ENCODE measurements around the gene PLCB1. TPM values are rescaled to one million over a fixed set of nuclear protein-coding genes. Genes with fewer than 3 reads are reported as not detected.

The PLCB1 gene
- total RNA-seq, 2 experiments from 2014 or later = 1.0 to 1.2 TPM

DNA sequence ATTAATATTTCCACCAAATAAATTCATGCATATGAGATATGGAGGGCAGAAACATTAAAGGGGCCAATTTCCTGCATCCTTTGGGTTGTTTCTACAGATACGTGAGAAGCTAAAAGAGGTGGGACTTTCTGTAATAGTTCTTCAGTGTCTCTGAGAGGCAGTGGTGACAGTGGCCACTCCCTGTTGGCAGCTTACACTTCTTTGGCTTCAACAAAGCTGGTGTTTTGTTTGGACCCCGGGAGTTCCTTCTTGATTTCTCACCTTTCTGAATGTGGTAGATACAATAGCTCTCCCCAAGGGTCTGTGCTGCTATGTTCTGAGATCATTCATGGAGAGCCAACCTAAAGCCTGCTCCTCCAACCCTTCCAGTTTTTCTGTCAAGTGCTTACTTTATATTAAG lies 7.8 kb downstream of the PLCB1 start:
- Mint-ChIP-seq H3K4me3 (no peak overlapping the region), H3K27me3 (peaks cover 9% of the 10 kb centered on the region), H3K27ac (no peak overlapping the region), H3K36me3 (ENCODE audit: low read depth) (no peaks in the 10 kb centered on the region), H3K4me1 (peaks cover 6% of the 10 kb centered on the region), H3K9me3 (no peaks in the 10 kb centered on the region)
- DNase-seq = no peak
- POLR2A ChIA-PET = no interaction called here
- CTCF ChIA-PET = interaction anchor here (1.0 kb wide), 1 partner anchor 17 kb away, joined by 3 read pairs; no protein-coding TSS in a partner anchor

DNA sequence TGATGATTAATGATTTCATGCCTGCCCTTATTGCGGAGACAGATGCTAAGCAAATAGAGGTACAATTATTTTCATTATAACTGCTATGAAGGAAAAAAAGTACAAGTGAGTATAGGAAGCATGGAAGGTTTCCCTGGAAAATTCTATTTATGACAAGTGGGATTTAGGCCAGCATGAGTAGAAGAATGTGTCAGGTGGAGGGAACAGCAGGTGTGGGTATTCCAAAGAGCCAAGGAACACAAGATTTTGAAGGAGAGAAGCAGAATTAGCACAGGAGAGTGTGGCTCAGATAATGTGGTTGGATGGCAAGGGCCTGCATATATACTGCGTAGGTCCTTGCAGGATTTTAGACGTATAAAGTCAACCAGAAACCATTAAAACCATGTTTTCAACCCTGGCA lies 11.4 kb downstream of the PLCB1 start:
- DNase-seq = no peak
- Mint-ChIP-seq H3K4me1 (peaks cover 10% of the 10 kb centered on the region), H3K36me3 (ENCODE audit: low read depth) (no peaks in the 10 kb centered on the region), H3K27ac (no peak overlapping the region), H3K27me3 (peaks cover under 1% of the 10 kb centered on the region), H3K9me3 (no peaks in the 10 kb centered on the region), H3K4me3 (no peak overlapping the region)
- POLR2A ChIA-PET = no interaction called here
- CTCF ChIA-PET = no interaction called here

DNA sequence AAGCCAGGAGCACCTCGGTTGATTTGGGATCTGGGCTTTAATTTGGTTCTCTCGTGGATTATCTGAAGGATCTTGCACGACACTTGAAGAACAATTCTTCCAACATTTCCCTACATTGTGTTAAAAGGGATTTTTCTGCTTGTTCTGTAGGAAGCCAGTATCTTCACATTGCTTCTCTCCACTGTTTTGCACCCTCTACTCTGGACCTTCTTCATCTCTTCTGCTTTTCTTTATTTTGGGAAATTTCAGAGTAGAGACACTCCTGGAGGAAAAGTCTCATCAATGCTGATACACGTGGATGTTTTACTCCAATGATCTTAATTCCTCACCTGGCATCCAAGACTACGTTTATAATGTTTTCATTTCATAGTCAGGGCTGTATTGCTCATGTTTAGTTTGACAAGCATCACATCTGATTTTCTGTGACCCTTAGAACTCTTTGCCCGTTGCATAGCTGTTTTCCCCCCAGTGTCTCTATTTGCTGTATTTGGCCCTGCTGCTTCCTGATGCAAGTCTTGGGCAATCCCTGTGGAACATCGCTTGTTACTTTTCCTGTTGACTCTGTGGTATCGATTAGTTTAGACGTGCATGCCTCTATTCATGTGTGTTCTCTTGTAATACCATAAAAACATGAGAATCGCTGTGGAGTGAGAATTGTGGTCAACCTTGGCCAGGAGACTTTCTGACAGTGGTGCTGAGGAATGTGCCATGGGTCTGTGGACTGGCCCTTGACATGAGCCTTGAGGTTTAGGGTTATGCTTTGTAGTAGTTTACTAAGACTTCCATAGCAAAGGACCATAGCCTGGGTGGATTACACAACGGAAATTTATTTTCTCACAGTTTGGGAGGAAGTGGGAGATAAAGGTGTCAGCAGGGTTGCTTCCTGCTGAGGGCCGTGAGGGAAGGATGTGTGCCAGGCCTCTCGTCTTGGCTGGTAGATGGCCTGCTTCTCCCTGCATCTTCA lies 12.5 kb downstream of the PLCB1 start:
- CTCF ChIA-PET = interaction anchor here (0.6 kb wide), 1 partner anchor 183 kb away, joined by 3 read pairs; no protein-coding TSS in a partner anchor
- DNase-seq = no peak
- no peak overlapping the region for H3K27ac Mint-ChIP-seq

DNA sequence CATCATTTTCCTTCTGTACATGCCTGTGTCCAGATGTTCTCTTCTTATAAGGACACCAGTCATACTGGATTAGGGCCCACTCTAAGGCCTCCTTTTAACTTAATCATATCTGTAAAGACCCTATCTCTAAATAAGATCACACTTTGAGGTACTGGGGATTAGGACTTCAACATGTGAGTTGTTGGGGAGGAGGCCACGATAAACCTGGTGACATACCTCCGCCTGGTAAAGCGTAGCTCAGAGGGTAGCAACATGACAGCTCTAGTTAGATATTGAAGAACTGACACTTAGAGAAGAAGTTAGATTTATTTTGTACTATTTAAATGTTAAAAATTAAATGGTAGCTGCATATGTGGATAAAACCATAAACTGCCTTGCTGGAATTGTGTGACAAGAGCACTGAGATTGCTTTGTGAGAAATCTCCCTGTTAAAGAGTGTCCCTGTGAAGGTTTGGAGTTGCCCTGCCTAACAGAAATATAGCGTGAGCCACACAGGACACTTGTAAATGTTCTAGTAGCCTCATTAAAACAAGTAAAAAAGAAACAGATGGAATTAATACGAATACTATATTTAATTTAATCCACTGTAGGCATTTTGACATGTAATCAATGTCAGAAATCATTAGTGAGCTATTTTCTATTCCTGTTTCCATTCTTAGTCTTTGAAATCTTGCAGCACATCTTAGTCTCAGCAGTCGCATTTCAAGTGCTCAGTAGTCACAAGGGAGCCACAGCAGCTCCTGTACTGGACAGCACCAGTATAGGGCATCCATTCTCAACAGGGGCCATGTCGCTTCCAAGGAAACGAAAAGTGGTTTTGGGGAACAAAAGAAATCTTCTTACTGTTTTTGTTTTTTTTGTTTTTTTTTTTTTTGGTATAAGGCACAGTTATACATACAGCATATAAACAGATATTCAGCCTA lies 13.4 kb downstream of the PLCB1 start:
- no peak for DNase-seq
- H3K27ac Mint-ChIP-seq = no peak overlapping the region
- no peaks in the 10 kb centered on the region for H3K36me3 Mint-ChIP-seq (ENCODE audit: low read depth)
- peaks cover 1% of the 10 kb centered on the region for H3K27me3 Mint-ChIP-seq
- H3K4me1 Mint-ChIP-seq = peaks cover 10% of the 10 kb centered on the region
- H3K4me3 Mint-ChIP-seq = no peak overlapping the region
- CTCF ChIA-PET = interaction anchor here (0.6 kb wide), 1 partner anchor 184 kb away, joined by 3 read pairs; no protein-coding TSS in a partner anchor
- no peaks in the 10 kb centered on the region for H3K9me3 Mint-ChIP-seq
- POLR2A ChIA-PET = no interaction called here

More for the DNA sequence above, 12.5 kb downstream of the PLCB1 start:
- Mint-ChIP-seq H3K27me3 (peaks cover 1% of the 10 kb centered on the region), H3K4me1 (peaks cover 10% of the 10 kb centered on the region), H3K4me3 (no peak overlapping the region), H3K36me3 (ENCODE audit: low read depth) (no peaks in the 10 kb centered on the region), H3K9me3 (no peaks in the 10 kb centered on the region)
- POLR2A ChIA-PET = no interaction called here

DNA sequence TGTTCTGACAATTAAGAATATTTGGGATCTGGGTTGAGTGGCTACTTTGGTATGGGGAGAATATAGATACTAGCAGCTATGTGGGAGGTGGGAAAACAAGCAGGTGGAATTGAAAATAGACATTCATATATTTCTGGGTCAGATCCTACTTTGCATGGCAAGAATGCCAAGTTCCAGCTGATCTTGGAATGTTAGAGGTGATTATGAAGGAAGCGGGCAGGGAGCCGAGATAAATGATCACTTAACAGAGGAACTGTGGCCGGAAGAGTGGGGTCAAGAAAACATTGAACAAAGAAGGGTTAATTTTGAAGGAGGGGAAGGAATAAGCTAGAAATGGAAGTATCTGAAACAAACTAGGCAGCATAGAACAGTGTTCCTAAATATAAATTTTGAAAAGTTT lies 15.4 kb downstream of the PLCB1 start:
- CTCF ChIA-PET = no interaction called here
- no peak for DNase-seq
- Mint-ChIP-seq H3K27me3 (peaks cover 1% of the 10 kb centered on the region), H3K4me3 (no peak overlapping the region), H3K27ac (no peak overlapping the region), H3K36me3 (ENCODE audit: low read depth) (no peaks in the 10 kb centered on the region), H3K9me3 (no peaks in the 10 kb centered on the region), H3K4me1 (peaks cover 10% of the 10 kb centered on the region)
- POLR2A ChIA-PET = no interaction called here

DNA sequence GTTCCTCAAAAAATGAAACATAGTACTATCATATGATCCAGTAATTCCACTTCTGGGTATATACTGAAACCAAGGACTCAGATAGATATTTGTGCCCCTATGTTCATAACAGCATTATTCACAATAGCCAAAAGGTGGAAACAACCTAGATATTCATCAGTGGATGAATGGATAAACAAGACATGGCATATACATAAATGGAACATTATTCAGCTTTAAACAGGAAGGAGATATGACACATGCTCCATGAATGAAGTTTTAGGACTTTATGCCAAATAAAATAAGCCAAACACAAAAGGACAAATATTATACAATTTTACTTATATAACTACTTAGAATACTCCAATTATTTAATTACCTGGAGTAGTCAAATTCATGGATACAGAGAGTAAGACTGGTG lies 16.4 kb downstream of the PLCB1 start:
- H3K4me3 Mint-ChIP-seq = no peak overlapping the region
- H3K27me3 Mint-ChIP-seq = peaks cover 1% of the 10 kb centered on the region
- no peak for DNase-seq
- ChIA-PET POLR2A (no interaction called here), CTCF (no interaction called here)
- H3K9me3 Mint-ChIP-seq = no peaks in the 10 kb centered on the region
- H3K36me3 Mint-ChIP-seq (ENCODE audit: low read depth) = no peaks in the 10 kb centered on the region
- H3K27ac Mint-ChIP-seq = no peak overlapping the region
- peaks cover 14% of the 10 kb centered on the region for H3K4me1 Mint-ChIP-seq

DNA sequence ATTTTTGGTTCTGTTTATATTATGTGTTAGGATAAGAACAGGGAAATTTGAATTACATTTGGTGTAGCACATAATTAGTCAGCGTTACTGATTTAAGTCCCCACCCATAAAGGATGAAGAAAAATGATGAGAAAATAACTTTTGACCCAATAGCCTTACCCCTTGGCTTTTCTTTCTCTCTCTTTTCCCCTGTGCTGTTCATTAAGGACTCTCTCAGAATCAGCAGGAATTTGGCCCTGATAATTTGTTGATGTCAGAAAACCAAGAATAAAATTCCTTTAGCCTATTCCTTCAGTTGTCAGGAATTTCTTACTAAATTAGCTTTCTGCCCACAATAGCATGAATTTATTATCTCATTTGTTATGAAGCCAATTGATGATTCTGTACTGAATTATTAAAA lies 18.5 kb downstream of the PLCB1 start:
- ChIA-PET POLR2A (no interaction called here), CTCF (no interaction called here)
- H3K36me3 Mint-ChIP-seq (ENCODE audit: low read depth) = no peaks in the 10 kb centered on the region
- no peak for DNase-seq
- no peak overlapping the region for H3K27ac Mint-ChIP-seq
- H3K27me3 Mint-ChIP-seq = peaks cover 1% of the 10 kb centered on the region
- H3K9me3 Mint-ChIP-seq = no peaks in the 10 kb centered on the region
- peaks cover 17% of the 10 kb centered on the region for H3K4me1 Mint-ChIP-seq
- no peak overlapping the region for H3K4me3 Mint-ChIP-seq

DNA sequence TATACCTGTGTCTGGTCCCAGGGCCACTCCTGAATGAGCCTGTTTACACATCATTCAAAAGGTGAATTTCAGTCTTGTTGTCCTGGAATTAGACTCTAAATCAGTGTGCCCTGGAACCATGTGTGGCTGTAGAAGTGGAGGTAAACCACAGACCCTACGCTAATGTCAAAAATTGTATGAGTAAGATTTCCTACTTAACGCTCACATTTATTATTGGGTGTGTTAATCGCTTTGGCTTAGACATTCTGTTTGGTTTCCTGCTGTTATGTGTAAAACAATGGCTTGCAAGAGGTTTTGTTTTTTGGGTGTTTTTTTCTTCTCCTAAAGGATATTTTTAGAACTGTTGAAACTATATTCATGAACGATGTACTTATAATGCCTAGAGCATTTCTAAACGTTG lies 19.3 kb downstream of the PLCB1 start:
- ChIA-PET CTCF (no interaction called here), POLR2A (no interaction called here)
- no peaks in the 10 kb centered on the region for H3K36me3 Mint-ChIP-seq (ENCODE audit: low read depth)
- no peaks in the 10 kb centered on the region for H3K9me3 Mint-ChIP-seq
- no peak overlapping the region for H3K4me3 Mint-ChIP-seq
- H3K4me1 Mint-ChIP-seq = peaks cover 19% of the 10 kb centered on the region
- H3K27me3 Mint-ChIP-seq = peaks cover 1% of the 10 kb centered on the region
- DNase-seq = no peak
- no peak overlapping the region for H3K27ac Mint-ChIP-seq

DNA sequence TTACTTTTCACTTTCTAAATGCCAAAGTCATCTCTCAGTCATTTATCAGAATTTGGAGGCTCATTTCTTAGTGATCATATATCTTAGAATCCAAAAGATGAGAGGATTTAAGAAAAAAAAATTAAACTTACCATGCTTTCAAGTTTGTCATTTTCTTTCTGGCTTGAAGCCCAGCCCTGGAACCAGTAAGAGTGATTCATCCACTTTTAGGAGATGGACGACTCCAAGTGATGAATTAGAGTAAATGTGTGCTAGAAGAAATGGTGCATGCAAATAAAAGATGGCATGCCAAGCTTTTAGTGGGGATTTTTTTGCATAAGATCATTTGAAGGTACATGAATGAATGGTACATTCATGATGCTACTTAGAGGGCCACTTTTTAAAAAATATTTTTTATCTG lies 20.1 kb downstream of the PLCB1 start:
- DNase-seq = no peak
- ChIA-PET CTCF (no interaction called here), POLR2A (no interaction called here)
- Mint-ChIP-seq H3K27me3 (peaks cover 1% of the 10 kb centered on the region), H3K4me1 (peaks cover 24% of the 10 kb centered on the region), H3K4me3 (no peak overlapping the region), H3K9me3 (no peaks in the 10 kb centered on the region), H3K27ac (no peak overlapping the region), H3K36me3 (ENCODE audit: low read depth) (no peaks in the 10 kb centered on the region)

DNA sequence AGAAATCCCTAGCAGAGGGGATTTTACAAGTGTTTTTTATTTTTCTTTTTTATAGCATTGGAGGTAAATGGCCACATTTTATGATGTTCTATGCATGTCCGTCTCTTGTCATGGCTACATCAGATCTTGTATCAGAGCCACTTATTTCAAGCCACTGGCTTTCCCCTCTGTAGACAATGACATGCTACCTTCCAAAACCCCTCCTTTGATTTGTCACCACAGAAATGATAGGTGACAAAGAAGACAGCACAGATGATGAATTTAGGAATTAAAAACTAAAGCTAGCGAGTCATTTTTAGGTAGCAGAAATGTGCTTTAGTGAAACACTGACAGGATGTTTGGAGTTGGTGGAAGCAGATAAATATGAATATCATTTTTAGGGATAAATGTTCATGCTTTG lies 20.8 kb downstream of the PLCB1 start:
- Mint-ChIP-seq H3K4me3 (no peak overlapping the region), H3K27me3 (peaks cover 1% of the 10 kb centered on the region), H3K36me3 (ENCODE audit: low read depth) (no peaks in the 10 kb centered on the region), H3K27ac (no peak overlapping the region), H3K4me1 (peaks cover 24% of the 10 kb centered on the region), H3K9me3 (no peaks in the 10 kb centered on the region)
- DNase-seq = no peak
- ChIA-PET POLR2A (no interaction called here), CTCF (no interaction called here)

DNA sequence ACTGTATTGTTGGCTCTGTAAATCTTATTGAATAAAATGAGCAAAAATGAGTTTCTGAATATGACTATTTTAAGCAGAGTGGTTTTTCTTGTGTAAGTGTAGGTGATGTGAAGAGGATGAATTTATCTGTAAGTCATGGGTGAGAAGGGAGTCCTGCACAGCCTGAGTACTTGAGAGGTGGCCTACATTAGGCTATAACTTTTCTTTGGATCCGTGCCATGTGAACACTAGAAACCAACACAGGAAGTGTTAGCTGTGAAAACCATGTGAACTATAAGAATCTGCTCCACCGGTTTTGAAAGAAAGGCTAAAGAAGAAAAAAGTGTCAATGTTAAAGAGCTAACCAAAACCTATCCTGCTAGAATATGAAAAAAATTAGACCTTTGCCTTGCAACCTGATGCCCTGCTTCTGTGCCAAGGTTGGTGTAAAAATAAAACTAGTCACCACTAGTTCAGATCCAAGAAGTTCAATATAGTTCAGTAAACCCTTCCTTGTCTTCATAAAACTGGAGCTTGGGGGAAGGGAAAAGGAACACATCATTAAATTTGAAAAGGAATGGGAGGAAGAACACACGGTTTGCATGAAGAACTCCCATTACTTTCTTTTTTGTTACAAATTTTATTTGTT lies 21.3 kb downstream of the PLCB1 start:
- no peak overlapping the region for H3K27ac Mint-ChIP-seq
- no peak overlapping the region for H3K4me3 Mint-ChIP-seq
- peaks cover 1% of the 10 kb centered on the region for H3K27me3 Mint-ChIP-seq

DNA sequence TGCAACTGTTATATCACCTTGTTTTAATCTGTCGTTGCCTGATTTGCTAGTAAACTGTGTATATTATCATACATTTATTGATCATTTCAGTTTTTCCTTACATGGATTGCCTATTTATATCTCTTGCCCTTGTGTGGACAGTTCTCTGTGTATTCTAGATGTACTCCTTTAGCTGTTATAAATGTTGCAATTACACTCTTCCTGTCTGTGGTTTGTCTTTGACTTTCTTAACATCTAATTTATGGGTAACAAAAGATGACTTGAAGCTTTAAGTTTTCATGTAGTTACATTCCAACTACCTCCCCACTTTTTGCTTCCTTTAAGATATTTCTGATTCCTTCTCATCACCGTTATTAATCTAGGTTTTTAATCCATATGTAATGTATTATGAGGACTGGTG lies 22.6 kb downstream of the PLCB1 start:
- ChIA-PET POLR2A (no interaction called here), CTCF (no interaction called here)
- H3K27me3 Mint-ChIP-seq = no peaks in the 10 kb centered on the region
- H3K4me1 Mint-ChIP-seq = peaks cover 24% of the 10 kb centered on the region
- no peak for DNase-seq
- no peaks in the 10 kb centered on the region for H3K36me3 Mint-ChIP-seq (ENCODE audit: low read depth)
- H3K27ac Mint-ChIP-seq = no peak overlapping the region
- H3K9me3 Mint-ChIP-seq = peaks cover 6% of the 10 kb centered on the region
- H3K4me3 Mint-ChIP-seq = no peak overlapping the region

More for the DNA sequence above, 21.3 kb downstream of the PLCB1 start:
- H3K4me1 Mint-ChIP-seq = peaks cover 24% of the 10 kb centered on the region
- peaks cover 5% of the 10 kb centered on the region for H3K9me3 Mint-ChIP-seq
- DNase-seq = no peak
- H3K36me3 Mint-ChIP-seq (ENCODE audit: low read depth) = no peaks in the 10 kb centered on the region
- CTCF ChIA-PET = no interaction called here
- POLR2A ChIA-PET = no interaction called here

DNA sequence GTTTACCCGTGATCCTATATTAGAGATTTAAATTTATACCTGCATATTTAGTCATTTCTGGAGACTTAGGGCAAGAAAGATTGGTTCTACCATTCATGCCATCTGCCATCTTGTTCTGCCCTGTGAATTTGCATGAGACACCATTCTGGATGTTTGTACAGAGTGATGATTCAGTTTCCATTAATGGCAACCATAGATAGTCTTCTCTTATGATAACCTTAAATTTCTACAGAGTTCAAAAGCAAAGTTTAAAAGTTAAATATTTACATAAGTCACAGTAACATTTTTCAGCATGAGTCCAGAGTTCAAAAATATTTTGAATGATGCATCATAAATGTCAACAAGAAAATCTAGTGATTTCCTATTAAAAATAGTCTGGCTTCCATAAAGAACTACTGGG lies 23.2 kb downstream of the PLCB1 start:
- H3K4me1 Mint-ChIP-seq = peaks cover 24% of the 10 kb centered on the region
- no peak overlapping the region for H3K27ac Mint-ChIP-seq
- no peak for DNase-seq
- no peaks in the 10 kb centered on the region for H3K27me3 Mint-ChIP-seq
- H3K4me3 Mint-ChIP-seq = no peak overlapping the region
- POLR2A ChIA-PET = no interaction called here
- CTCF ChIA-PET = no interaction called here
- peaks cover 10% of the 10 kb centered on the region for H3K9me3 Mint-ChIP-seq
- H3K36me3 Mint-ChIP-seq (ENCODE audit: low read depth) = peaks cover 2% of the 10 kb centered on the region
